WTC11 (cell line): ENCODE measurements around the gene ATXN1L.

Source experiments
- CREB1 ChIP-seq: sonication (generic); formaldehyde crosslinking; IDR thresholded peaks from 2 replicates; pipeline ENCODE4 v1.8.0; 2023; ENCODE audit warnings: mild to moderate bottlenecking, missing genetic modification reagents
- FOXP4 ChIP-seq: sonication (generic); formaldehyde crosslinking; IDR thresholded peaks from 2 replicates; pipeline ENCODE4 v1.8.0; 2022; ENCODE audit warnings: mild to moderate bottlenecking, missing genetic modification reagents
- MAX ChIP-seq: sonication (generic); formaldehyde crosslinking; IDR thresholded peaks from 2 replicates; pipeline ENCODE4 v1.8.0; 2022; ENCODE audit warnings: mild to moderate bottlenecking, missing genetic modification reagents
- MLX ChIP-seq: sonication (generic); formaldehyde crosslinking; IDR thresholded peaks from 2 replicates; pipeline ENCODE4 v1.8.1; 2023; ENCODE audit warnings: mild to moderate bottlenecking, missing genetic modification reagents, moderate library complexity
- PRDM15 ChIP-seq: sonication (generic); formaldehyde crosslinking; IDR thresholded peaks from 2 replicates; pipeline ENCODE4 v1.8.0; 2022; ENCODE audit warnings: missing genetic modification reagents
- RELA ChIP-seq: sonication (generic); formaldehyde crosslinking; IDR thresholded peaks from 2 replicates; pipeline ENCODE4 v1.8.1; 2022; ENCODE audit warnings: missing genetic modification reagents, mild to moderate bottlenecking, borderline replicate concordance
- USF1 ChIP-seq: sonication (generic); formaldehyde crosslinking; IDR thresholded peaks from 2 replicates; pipeline ENCODE4 v1.8.0; 2022; ENCODE audit warnings: mild to moderate bottlenecking, missing genetic modification reagents
- ZBTB43 ChIP-seq: sonication (generic); formaldehyde crosslinking; IDR thresholded peaks from 2 replicates; pipeline ENCODE4 v1.8.1; 2023; ENCODE audit warnings: mild to moderate bottlenecking, missing genetic modification reagents
- TF ChIP-seq, protein P1 (sequence below): fragments of 200-600 bp; IDR thresholded peaks from 2 replicates; pipeline ENCODE4 v1.8.0; 2022; ENCODE audit warnings: antibody characterized with exemption
- TF ChIP-seq, protein P2 (sequence below): sonication (generic); formaldehyde crosslinking; conservative IDR thresholded peaks from 2 replicates; pipeline ENCODE4 v1.8.1; 2022; ENCODE audit warnings: mild to moderate bottlenecking, missing genetic modification reagents

DNA sequence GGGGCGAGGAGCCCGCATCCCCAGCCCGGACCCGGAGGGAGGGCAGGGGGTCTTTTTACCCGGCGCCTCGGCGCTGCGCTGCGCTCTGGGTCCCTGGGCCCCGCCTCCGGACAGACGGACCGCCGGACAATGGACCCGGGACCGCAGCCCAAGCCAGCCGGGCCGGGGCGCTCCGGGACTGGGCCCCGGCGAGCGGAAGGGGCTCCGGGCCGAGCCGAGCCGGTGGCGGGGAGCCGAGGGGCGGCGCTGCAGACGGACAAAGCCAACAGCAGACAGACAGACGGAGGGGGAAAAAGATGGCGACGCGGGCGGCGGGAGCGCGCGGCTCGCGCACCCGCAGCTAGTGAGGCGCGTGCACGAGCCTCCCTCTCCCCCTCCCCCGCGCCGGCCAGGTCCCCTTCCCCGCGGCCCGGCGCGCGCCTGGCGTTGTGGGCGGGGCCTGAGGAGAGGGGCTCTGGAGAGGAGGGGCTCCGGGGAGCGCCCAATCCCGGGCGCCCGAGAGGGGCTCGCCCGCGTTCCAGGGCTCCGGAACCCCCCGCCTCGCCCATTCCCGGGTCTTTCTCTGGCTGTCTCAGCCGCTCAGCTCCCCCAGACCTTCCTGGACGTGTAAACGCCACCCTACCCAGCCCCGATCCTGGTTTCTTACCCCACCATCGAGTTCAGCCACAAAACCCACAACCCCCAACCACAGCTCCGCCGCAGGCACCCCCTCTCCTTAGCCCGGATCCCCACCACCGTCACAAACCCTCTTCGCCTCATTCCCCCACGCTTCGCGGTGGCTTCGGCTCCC, 38.3 kb downstream of the ATXN1L start, which contains the start of gene ZNF821:
- TF ChIP-seq, protein P1, sequence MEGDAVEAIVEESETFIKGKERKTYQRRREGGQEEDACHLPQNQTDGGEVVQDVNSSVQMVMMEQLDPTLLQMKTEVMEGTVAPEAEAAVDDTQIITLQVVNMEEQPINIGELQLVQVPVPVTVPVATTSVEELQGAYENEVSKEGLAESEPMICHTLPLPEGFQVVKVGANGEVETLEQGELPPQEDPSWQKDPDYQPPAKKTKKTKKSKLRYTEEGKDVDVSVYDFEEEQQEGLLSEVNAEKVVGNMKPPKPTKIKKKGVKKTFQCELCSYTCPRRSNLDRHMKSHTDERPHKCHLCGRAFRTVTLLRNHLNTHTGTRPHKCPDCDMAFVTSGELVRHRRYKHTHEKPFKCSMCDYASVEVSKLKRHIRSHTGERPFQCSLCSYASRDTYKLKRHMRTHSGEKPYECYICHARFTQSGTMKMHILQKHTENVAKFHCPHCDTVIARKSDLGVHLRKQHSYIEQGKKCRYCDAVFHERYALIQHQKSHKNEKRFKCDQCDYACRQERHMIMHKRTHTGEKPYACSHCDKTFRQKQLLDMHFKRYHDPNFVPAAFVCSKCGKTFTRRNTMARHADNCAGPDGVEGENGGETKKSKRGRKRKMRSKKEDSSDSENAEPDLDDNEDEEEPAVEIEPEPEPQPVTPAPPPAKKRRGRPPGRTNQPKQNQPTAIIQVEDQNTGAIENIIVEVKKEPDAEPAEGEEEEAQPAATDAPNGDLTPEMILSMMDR, result no peak
- no peak for TF ChIP-seq FOXP4 (CRISPR knock-in tag)
- TF ChIP-seq RELA (CRISPR knock-in tag), result no peak
- TF ChIP-seq USF1, result no peak
- TF ChIP-seq MLX (CRISPR knock-in tag), result no peak
- no peak for TF ChIP-seq CREB1 (CRISPR knock-in tag)
- TF ChIP-seq ZBTB43 (CRISPR knock-in tag), result no peak
- TF ChIP-seq PRDM15 (CRISPR knock-in tag), result no peak
- TF ChIP-seq MAX (CRISPR knock-in tag), result no peak
- TF ChIP-seq, protein P2, sequence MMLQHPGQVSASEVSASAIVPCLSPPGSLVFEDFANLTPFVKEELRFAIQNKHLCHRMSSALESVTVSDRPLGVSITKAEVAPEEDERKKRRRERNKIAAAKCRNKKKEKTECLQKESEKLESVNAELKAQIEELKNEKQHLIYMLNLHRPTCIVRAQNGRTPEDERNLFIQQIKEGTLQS (CRISPR knock-in tag), result no peak
